Left ventricle myocardium superior (tissue), 1 donor: ENCODE data around the gene OGFOD2. TPM values are rescaled to one million over a fixed set of nuclear protein-coding genes. Genes with fewer than 3 reads are reported as not detected.
A peak's percentile ranks its signal among the peaks of the same experiment; 100 is the strongest.

Experiments used
- ATAC-seq: fragments of 200-7000 bp; cut with Tn5 transposase; one replicate; pipeline ENCODE4 v1.9.1; 2020; ENCODE audit warnings: mild to moderate bottlenecking, moderate library complexity
- DNase-seq: peaks from one replicate; pipeline ENCODE4 v3.0.0-alpha.2; 2020
- intact Hi-C: fragments of 100-400 bp; cut with micrococcal nuclease; formaldehyde crosslinking; loops from one replicate; pipeline ENCODE4 v1.11.0; 2022
- total RNA-seq: library from RNA; stranded (reverse); fragmentation: NEBNext Ultra II Directional; extraction: Animal tissue kit (Norgen Biotek cat#: 25700); gene quantifications from one replicate; pipeline ENCODE4 v1.2.1, GENCODE V29; 2021
- donor health status: DM: no; HTN: yes; CAD: no; lungs with severe emphysema.

Gene OGFOD2
- total RNA-seq, 1 donor from 2014 or later, result 15.4 TPM

- ATAC-seq, result no peak
- no peak for DNase-seq
- intact Hi-C loops, result loop anchor here (5.0 kb wide), 1 partner anchor 88 kb away; no protein-coding TSS in a partner anchor
These were observed 25.0 kb upstream of the OGFOD2 start for GRCh38 chr12:122949816-122950675.

DNA sequence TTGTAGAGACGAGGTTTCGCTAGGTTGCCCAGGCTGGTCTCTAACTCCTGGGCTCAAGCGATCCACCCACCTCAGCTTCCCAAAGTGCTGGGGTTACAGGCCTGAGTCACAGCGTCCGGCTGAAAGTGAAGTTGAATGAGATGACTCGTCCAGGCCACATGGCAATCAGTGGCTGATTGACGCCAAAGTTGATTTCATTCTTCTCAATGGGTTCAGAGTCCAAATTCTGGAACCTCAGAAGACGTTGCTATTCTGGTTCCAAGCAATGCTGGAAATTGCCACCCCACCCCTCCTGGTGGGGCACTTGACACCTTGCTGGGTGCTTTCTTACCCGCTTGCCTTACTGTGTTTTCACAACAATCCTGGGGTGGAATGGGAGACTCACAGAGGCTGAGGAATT is 23.6 kb upstream of the OGFOD2 start:
- intact Hi-C loops, result loop anchor here (5.0 kb wide), 1 partner anchor 89 kb away; no protein-coding TSS in a partner anchor
- DNase-seq (no peak), ATAC-seq (no peak)

GRCh38 chr12:122951979-122952892 is 22.8 kb upstream of the OGFOD2 start:
- intact Hi-C loops, result loop anchor here (5.0 kb wide), 1 partner anchor 90 kb away; no protein-coding TSS in a partner anchor
- peak; percentile 95 for ATAC-seq
- peak; percentile 82 for DNase-seq

- intact Hi-C loops, result loop anchor here (5.0 kb wide), 1 partner anchor 163 kb away; no protein-coding TSS in a partner anchor
- DNase-seq, result no peak
- no peak for ATAC-seq
These were observed 19.9 kb upstream of the OGFOD2 start for GRCh38 chr12:122955156-122955555.

- intact Hi-C loops, result loop anchor here (5.0 kb wide), 1 partner anchor 164 kb away; no protein-coding TSS in a partner anchor
- no peak for DNase-seq
- ATAC-seq, result no peak
These were observed 19.0 kb upstream of the OGFOD2 start for GRCh38 chr12:122956035-122956434.

DNA sequence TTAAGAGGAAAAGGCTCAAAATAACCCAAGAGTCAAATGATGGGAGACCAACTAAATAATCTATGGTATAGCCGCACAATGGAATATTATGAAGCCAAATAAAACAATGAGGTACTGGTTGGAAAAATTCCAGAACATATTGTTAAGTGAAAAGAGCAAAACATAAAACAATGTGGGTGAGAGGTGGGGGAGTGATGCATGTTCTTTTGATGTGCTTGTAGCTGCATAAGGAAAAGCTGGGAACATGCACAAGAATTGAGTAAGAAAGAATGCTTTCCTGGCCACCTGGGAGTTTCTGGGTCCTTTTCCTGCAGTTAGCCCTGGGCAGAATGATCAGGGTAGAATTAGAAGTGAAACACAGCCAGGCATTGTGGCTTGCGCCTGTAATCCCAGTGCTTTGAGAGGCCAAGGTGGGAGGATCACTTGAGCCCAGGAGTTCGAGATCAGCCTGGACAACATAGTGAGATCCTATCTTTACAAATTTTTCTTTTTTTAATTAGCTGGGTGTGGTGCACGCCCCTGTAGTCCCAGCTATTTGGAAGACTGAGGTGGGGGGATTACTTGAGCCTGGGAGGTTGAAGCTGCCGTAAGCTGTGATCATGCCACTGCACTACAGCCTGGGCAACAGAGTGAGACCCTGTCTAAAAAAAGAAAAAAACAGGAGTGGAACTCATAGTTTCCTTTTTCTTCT is 16.7 kb upstream of the OGFOD2 start:
- DNase-seq, result no peak
- ATAC-seq, result peak; percentile 27
- intact Hi-C loops, result loop anchor here (5.0 kb wide), 1 partner anchor 166 kb away; no protein-coding TSS in a partner anchor

DNA sequence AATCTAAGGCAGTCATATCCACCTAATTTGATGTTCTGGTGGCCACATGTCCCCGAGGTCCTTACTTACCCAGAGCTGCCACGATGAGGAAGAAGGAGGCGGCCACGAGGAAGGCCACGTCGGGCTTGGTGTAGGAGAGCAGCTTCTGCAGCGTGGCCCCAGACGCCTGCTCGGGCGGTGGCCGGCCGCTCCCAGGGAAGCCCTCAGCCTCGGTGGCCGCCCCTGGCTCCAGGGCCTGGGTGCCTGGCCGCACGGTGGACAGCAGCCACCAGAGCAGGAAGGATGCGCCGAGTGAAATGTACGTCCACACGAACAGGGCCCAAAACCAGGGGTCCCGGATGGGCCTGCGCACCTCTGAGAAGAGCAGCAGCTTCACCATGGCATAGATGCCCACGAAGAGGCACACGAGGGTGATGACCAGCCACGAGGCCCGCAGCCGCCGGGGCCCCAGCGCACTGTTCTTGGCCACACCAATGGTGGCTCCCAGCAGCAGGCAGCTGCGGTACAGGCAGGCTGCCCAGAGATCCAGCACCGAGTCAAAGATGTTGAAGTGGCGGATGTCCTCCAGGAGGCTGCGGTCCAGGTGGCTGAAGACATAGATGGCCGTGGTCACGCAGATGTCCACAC is 15.4 kb upstream of the OGFOD2 start:
- no peak for ATAC-seq
- intact Hi-C loops, result loop anchor here (5.0 kb wide), 1 partner anchor 167 kb away; no protein-coding TSS in a partner anchor
- no peak for DNase-seq

DNA sequence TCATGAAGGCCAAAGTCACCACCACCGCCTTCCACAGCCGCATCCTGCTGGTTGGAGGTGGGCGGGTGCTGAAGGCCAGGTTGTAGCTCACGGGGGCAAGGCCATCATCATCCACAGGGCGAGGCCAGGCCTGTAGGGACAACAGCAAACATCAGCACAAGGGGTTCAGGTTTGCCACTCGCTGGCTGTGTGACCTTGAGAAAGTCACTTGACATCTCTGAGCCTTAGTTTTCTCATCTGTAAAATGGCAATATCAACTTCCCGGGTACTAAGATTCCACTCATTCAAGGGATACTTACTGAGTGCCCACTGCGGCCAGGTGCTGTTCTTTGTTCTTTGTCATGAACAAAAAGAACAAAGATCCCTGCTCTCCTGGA is 14.9 kb upstream of the OGFOD2 start:
- no peak for DNase-seq

DNA sequence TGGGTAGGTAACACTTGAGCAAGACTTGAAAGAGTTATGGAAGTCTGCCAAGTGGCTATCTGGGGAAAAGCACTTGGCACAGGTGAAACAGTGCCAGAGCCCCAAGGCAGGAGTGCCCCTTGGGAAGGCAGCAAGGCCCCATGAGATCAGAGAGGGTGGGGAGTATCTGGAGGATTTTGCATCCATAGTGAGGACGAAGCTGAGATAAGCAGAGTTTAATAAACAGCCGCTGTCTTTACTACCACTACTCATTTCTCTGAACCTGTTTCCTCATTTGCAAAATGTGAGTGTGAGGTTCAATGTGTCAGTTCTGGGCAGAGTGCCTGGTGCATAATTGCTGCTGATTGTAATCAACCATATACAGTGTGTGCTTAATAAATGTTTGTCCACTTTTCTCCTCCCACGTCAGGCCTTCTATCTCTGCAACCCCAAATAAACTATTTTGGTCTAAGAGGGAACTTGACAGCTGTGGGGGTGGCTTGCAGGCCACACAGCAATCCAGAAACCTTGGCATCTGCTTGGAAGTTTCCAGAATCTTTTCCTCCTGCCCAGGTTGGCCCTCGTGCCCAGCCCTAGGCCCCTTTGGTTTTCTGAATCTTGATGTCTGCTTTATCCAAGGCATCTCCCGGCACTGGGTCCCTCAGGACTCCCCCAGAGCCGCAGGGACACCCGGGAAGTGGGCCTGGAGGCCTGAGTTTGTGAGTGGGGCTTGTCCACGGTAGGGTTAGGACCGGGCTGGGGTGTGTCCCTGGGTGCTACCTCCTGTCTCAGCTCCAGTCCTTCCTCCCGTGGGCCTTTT is 13.3 kb upstream of the OGFOD2 start:
- DNase-seq (no peak), ATAC-seq (no peak)
- intact Hi-C loops, result no loop called here

More for the DNA sequence above, 14.9 kb upstream of the OGFOD2 start:
- ATAC-seq, result no peak
- intact Hi-C loops, result no loop called here

GRCh38 chr12:122963941-122964265 is 11.1 kb upstream of the OGFOD2 start:
- intact Hi-C loops, result no loop called here
- ATAC-seq, result peak; percentile 27
- peak; percentile 81 for DNase-seq

DNA sequence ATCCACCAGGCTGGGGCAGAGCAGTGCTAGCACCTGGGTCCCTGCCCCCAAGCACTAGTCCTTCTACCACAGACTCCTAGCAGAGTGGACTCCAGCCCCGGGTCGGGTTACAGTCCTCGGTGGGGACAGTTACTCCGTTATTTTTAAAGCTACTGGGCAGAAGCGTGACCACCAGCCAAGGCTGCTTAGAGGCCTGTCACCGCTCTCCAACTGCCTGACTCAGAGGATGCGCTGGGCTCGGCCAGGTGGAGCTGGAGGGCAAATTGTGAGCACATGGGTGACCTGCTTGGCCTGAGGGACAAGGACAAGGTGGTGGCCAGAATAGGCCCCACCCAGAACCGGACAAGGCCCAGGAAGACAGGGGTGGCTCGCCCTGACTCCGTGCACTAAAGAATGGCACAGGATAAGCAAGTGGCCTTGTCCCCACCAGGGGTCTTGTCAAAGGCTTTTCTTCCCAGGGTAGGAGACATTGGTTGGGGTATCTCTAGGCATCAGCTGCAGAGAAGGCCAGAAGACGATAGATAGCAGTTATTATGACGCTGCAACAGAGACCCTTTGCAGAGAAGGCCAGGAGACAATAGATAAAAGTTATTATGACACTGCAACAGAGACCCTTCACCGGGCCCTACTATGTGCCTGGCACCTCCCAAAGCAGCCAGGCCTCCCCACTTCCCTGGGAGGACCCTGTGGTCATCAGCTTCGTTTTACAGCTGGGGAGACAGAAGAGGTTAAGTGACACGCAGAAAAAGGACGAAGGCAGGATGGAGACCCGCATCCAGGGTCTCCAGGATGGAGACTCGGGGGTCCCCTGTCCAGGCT is 10.4 kb upstream of the OGFOD2 start:
- no peak for ATAC-seq
- no peak for DNase-seq
- intact Hi-C loops, result no loop called here

DNA sequence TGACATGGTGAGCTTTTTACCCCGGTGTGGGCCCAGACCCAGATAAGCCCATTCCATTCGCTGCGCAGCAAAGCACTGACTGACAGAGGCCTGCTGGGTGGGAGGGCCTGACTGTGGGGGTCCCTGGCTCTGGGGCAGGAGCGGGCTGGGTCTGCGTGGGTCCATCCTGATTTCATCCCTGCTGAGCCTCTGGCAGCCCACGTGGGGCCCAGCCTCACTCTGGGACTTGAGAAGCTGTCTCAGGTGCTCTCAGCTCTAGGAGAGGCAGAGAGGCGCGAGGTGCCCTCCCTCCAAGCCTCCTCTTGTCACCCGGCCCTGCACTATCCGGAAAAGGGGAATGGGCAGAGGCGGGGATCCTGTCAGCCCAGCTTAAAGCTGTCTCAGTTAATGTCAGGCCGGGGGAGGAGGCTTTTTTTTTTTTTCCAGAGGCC is 9.7 kb upstream of the OGFOD2 start:
- DNase-seq, result no peak
- no peak for ATAC-seq
- intact Hi-C loops, result no loop called here

GRCh38 chr12:122965851-122966742 is 8.9 kb upstream of the OGFOD2 start, which contains the start of gene ABCB9:
ABCB9 (minus strand) TSS chr12:122966463; CDS start chr12:122960235, 6,228 bp downstream.
- intact Hi-C loops, result no loop called here
- peak; percentile 95 for ATAC-seq
- DNase-seq, result peak; percentile 93

DNA sequence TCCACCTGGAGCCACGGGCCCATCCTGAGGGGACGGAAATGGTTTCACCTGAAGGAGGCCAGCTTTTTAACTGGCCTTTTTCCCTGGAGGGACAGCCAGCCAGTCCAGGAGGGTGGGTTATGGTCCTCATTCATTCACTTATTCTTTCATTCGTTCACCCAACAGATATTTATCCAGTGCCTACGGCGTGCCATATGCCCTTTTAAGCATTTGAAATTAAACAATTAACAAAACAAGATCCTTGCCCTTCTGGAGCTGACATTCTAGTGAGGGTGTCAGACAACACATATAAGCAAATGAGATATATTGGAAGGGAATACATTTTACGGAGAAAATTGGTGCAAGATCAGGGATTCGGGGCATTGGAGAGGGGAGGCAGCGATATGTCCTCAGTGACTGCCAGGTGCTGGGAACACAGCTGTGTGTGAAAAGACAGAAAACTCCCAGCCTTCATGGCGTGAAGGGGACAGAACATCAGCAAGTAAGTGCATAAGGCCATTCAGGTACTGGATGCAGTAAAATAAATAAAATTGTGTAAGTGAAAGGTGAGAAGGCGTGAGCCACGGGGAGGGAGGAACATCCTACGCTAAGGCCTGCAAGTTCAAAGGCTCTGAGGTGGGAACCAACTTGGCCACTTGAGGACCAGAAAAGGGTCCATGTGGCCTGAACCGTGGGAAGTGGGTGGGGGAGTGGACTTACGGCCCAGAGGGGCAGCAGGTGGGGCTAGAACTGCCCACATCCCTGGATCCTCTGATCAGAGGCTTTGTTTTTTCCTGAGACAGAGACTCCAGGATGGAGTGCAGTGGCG is 8.1 kb upstream of the OGFOD2 start:
- DNase-seq (no peak), ATAC-seq (no peak)
- intact Hi-C loops, result no loop called here

DNA sequence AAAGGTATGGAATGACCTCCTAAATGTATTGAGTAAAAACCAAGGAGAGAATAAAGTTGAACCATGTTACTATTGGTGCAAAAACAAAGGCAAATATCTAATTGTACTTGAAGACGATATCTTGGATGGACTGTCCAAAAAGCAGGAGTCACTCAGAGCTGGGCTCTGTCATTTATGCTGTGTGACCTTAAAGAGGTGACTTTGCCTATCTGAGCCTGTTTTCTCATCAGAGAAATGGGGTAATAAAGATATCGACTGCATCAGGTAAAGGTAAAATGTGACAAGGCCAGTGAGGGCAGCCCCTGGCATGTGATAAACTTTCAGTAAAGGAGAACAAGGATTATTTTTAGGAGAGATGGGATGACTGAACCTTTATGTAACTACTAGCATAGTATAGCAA is 6.9 kb upstream of the OGFOD2 start:
- ATAC-seq, result no peak
- DNase-seq, result no peak
- intact Hi-C loops, result no loop called here
